Measurements from ENCODE around the gene MYOT.
"Not testable (repeated sequence)": the region's sequence is repeated elsewhere in the genome, so short reads cannot be mapped to it uniquely, and the experiment has no call there.

Gene MYOT

GRCh38 chr5:137867664-137868063 lies at the start of gene MYOT:
Gene MYOT (plus strand): TSS chr5:137867860. CDS start chr5:137870652, 2,792 bp downstream.
- no peak for DNase-seq

GRCh38 chr5:137819766-137820165 lies 47.9 kb upstream of the MYOT start:
- no peak for DNase-seq

- DNase-seq, result peak; percentile 3 to 41
Measured at GRCh38 chr5:137822158-137822764, 45.4 kb upstream of the MYOT start.

- DNase-seq, result no peak
Measured at GRCh38 chr5:137822984-137823383, 44.7 kb upstream of the MYOT start.

- no peak for DNase-seq
Measured at GRCh38 chr5:137825165-137825564, 42.5 kb upstream of the MYOT start.

GRCh38 chr5:137826067-137826466 lies 41.6 kb upstream of the MYOT start:
- no peak for DNase-seq

GRCh38 chr5:137828180-137828579 lies 39.5 kb upstream of the MYOT start:
- DNase-seq, result no peak

- DNase-seq, result no peak
Measured at GRCh38 chr5:137828664-137829063, 39.0 kb upstream of the MYOT start.

GRCh38 chr5:137831105-137831504 lies 36.6 kb upstream of the MYOT start:
- no peak for DNase-seq

- DNase-seq, result no peak
Measured at GRCh38 chr5:137831526-137831925, 36.1 kb upstream of the MYOT start.

GRCh38 chr5:137832416-137832815 lies 35.2 kb upstream of the MYOT start:
- DNase-seq, result no peak

- peak; percentile 13 to 15 for DNase-seq
Measured at GRCh38 chr5:137833463-137833862, 34.2 kb upstream of the MYOT start.

GRCh38 chr5:137834498-137835049 lies 33.1 kb upstream of the MYOT start:
- DNase-seq, result no peak

- no peak for DNase-seq
Measured at GRCh38 chr5:137836298-137836697, 31.4 kb upstream of the MYOT start.

- DNase-seq, result no peak
Measured at GRCh38 chr5:137836997-137837396, 30.7 kb upstream of the MYOT start.

GRCh38 chr5:137837491-137838394 lies 29.9 kb upstream of the MYOT start:
- no peak for DNase-seq

- DNase-seq, result no peak
Measured at GRCh38 chr5:137838976-137839375, 28.7 kb upstream of the MYOT start.

GRCh38 chr5:137842296-137842695 lies 25.4 kb upstream of the MYOT start:
- no peak for DNase-seq

GRCh38 chr5:137843676-137844299 lies 23.9 kb upstream of the MYOT start:
- DNase-seq, result no peak

GRCh38 chr5:137845472-137845871 lies 22.2 kb upstream of the MYOT start:
- DNase-seq, result no peak

- no peak for DNase-seq
Measured at GRCh38 chr5:137847687-137848086, 20.0 kb upstream of the MYOT start.

GRCh38 chr5:137853165-137853564 lies 14.5 kb upstream of the MYOT start:
- DNase-seq, result not testable (repeated sequence)

GRCh38 chr5:137856201-137856600 lies 11.5 kb upstream of the MYOT start:
- DNase-seq, result no peak

All from SHP77 (cell line).